HepG2 (cell line): ENCODE measurements around the gene RPEL1. TPM values are rescaled to one million over a fixed set of nuclear protein-coding genes. Genes with fewer than 3 reads are reported as not detected.

ENCODE experiments used
- ARHGAP35 ChIP-seq: sonication (generic); formaldehyde crosslinking; IDR thresholded peaks from 2 replicates; pipeline ENCODE4 v1.9.0; 2022; ENCODE audit warnings: mild to moderate bottlenecking, inconsistent platforms, moderate library complexity, missing genetic modification reagents, borderline replicate concordance
- ELF1 ChIP-seq: sonication (generic); formaldehyde crosslinking; IDR thresholded peaks from 2 replicates; pipeline ENCODE4 v1.4.0; 2020; ENCODE audit warnings: missing genetic modification reagents
- HDAC2 ChIP-seq: sonication (generic); formaldehyde crosslinking; IDR thresholded peaks from 2 replicates; pipeline ENCODE4 v1.4.0; 2020; ENCODE audit warnings: missing genetic modification reagents
- HOXA5 ChIP-seq: sonication (generic); formaldehyde crosslinking; IDR thresholded peaks from 2 replicates; pipeline ENCODE4 v1.4.0; 2020; ENCODE audit warnings: missing genetic modification reagents
- IRF2 ChIP-seq: IDR thresholded peaks from 2 replicates; pipeline ENCODE4 v1.6.1; 2018; ENCODE audit warnings: missing genetic modification reagents, missing compliant biosample characterization
- KDM3A ChIP-seq: IDR thresholded peaks from 2 replicates; pipeline ENCODE4 v1.6.1; 2018; ENCODE audit warnings: low read depth, missing compliant biosample characterization
- MIER2 ChIP-seq: IDR thresholded peaks from 2 replicates; pipeline ENCODE4 v1.6.1; 2016; ENCODE audit warnings: missing biosample characterization, missing genetic modification reagents
- NFIB ChIP-seq: sonication (generic); formaldehyde crosslinking; IDR thresholded peaks from 2 replicates; pipeline ENCODE4 v1.9.0; 2021; ENCODE audit warnings: missing genetic modification reagents, mild to moderate bottlenecking, borderline replicate concordance
- NFKBIZ ChIP-seq: IDR thresholded peaks from 2 replicates; pipeline ENCODE4 v1.6.1; 2018; ENCODE audit warnings: missing genetic modification reagents, missing compliant biosample characterization
- NR2C2 ChIP-seq: sonication (generic); formaldehyde crosslinking; IDR thresholded peaks from 2 replicates; pipeline ENCODE4 v1.4.0; 2020; ENCODE audit warnings: missing genetic modification reagents, mild to moderate bottlenecking, moderate library complexity, borderline replicate concordance
- POGK ChIP-seq: sonication (generic); formaldehyde crosslinking; conservative IDR thresholded peaks from 2 replicates; pipeline ENCODE4 v1.8.0; 2022; ENCODE audit warnings: mild to moderate bottlenecking, moderate library complexity, missing genetic modification reagents
- RAD21 ChIP-seq: fragments of 450-650 bp; formaldehyde crosslinking; IDR thresholded peaks from 2 replicates; pipeline ENCODE4 v1.5.0; 2020; ENCODE audit warnings: mild to moderate bottlenecking
- SAP130 ChIP-seq: IDR thresholded peaks from 2 replicates; pipeline ENCODE4 v1.6.1; 2016; ENCODE audit warnings: low read depth
- SIN3A ChIP-seq: IDR thresholded peaks from 2 replicates; pipeline ENCODE4 v1.6.1; 2011; ENCODE audit warnings: low read depth, mild to moderate bottlenecking, control low read depth, low read length, borderline replicate concordance
- SMC3 ChIP-seq: IDR thresholded peaks from 2 replicates; pipeline ENCODE4 v1.6.1; 2011; ENCODE audit warnings: low read length, improper control_type of control experiment
- TGIF2 ChIP-seq: IDR thresholded peaks from 2 replicates; pipeline ENCODE4 v1.6.1; 2016; ENCODE audit warnings: control low read depth, missing compliant biosample characterization
- XRCC5 ChIP-seq: fragments of 200-400 bp; formaldehyde crosslinking; optimal IDR thresholded peaks from 2 replicates; pipeline ENCODE3; 2017; ENCODE audit warnings: mild to moderate bottlenecking, low read length
- ZBTB33 ChIP-seq: sonication (generic); formaldehyde crosslinking; IDR thresholded peaks from 2 replicates; pipeline ENCODE4 v1.4.0; 2020; ENCODE audit warnings: missing genetic modification reagents
- ZBTB8A ChIP-seq: sonication (generic); formaldehyde crosslinking; IDR thresholded peaks from 2 replicates; pipeline ENCODE4 v1.4.0; 2020; ENCODE audit warnings: mild to moderate bottlenecking, low read depth, missing genetic modification reagents, borderline replicate concordance
- ZFP62 ChIP-seq: sonication (generic); formaldehyde crosslinking; IDR thresholded peaks from 2 replicates; pipeline ENCODE4 v1.4.0; 2020; ENCODE audit warnings: missing genetic modification reagents
- ZNF136 ChIP-seq: sonication (generic); formaldehyde crosslinking; IDR thresholded peaks from 2 replicates; pipeline ENCODE4 v1.8.1; 2022; ENCODE audit warnings: low read depth, mild to moderate bottlenecking, moderate library complexity, missing genetic modification reagents
- ZNF335 ChIP-seq: sonication (generic); formaldehyde crosslinking; IDR thresholded peaks from 2 replicates; pipeline ENCODE4 v1.4.0; 2020; ENCODE audit warnings: missing genetic modification reagents
- ZNF644 ChIP-seq: IDR thresholded peaks from 2 replicates; pipeline ENCODE4 v1.6.1; 2016; ENCODE audit warnings: low read depth
- polyA plus RNA-seq, 8 experiments: library from polyadenylated mRNA; depleted of rRNA in 3 of 8; stranded (reverse) in 7 of 8; unstranded in 1 of 8; fragments of >200 nt; fragmentation: Illumina TruSeq in 4 of 8; extraction: Trizol in 4 of 8; gene quantifications; 2 replicates each; pipeline versions ENCODE4 v1.2.1 to v1.2.3, GENCODE V29; 2011 to 2016; ENCODE audit warnings: low read depth in 4 of 8, missing spikeins in 1 of 8, mixed read lengths in 1 of 8; ENCODE audit not compliant: insufficient read depth in 1 of 8
- total RNA-seq, 5 experiments: library from RNA; depleted of rRNA; stranded (reverse); fragments of >200 nt; fragmentation: Illumina TruSeq; extraction: Trizol; gene quantifications; 2 replicates each; pipeline ENCODE4 v1.2.3, GENCODE V29; 2016; ENCODE audit warnings: low read depth in 1 of 5
- TF ChIP-seq, protein P1 (sequence below): sonication (generic); formaldehyde crosslinking; IDR thresholded peaks from 2 replicates; pipeline ENCODE4 v1.8.0; 2022; ENCODE audit warnings: mild to moderate bottlenecking, missing genetic modification reagents; ENCODE audit not compliant: insufficient replicate concordance

Gene RPEL1
- total and polyA plus RNA-seq, 2 of the 13 experiments (the other 11 are each of a cell fraction or from before 2014, with no cell fraction given): 0.04 to 0.07 TPM

DNA sequence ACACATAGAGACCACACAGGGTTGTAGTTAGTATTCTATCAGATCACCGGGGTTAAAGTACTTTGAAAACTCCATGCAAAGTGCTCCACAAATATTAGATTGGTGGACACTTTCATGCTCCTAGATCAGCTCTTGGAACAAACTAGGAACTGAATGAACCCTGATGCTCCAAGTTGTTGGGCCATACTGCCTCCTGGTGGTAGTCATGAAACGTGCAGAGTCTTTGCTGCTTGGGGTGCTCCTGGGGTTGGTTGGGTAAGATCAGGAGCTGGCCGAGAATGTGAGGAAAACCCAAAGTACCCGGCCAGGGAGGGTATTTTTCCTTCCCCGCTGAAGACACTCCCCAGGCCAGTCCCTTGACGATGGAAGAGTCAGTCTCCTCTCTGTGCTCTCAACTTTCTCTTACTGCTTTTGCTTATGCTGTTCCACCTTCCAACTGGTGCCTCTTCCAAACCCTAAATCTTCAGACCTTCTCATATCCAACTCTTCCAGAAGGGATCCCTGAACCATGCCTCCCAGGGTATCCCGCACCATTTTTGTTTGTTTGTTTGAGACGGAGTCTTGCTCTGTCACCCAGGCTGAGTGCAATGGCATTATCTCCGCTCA, 918 bp upstream of the RPEL1 start (continued):
- TF ChIP-seq MIER2: 0 out of 2 replicates have a peak, but pooled peaks have one; percentile 36
- TF ChIP-seq IRF2: 0 out of 2 replicates have a peak, but pooled peaks have one; percentile 53
- no peak for TF ChIP-seq SIN3A
- no peak for TF ChIP-seq KDM3A (CRISPR knock-in tag)
- peak; percentile 29 for TF ChIP-seq XRCC5
- TF ChIP-seq SAP130 (CRISPR knock-in tag): peak; percentile 23; the same call in 1 of the 2 replicates
- TF ChIP-seq HDAC2: 0 out of 2 replicates have a peak, but pooled peaks have one; percentile 39
- no peak for TF ChIP-seq ZBTB8A (CRISPR knock-in tag)
- TF ChIP-seq NR2C2 (CRISPR knock-in tag): no peak
- TF ChIP-seq SMC3: peak; percentile 97
- TF ChIP-seq ZFP62: no peak
- no peak for TF ChIP-seq POGK
- TF ChIP-seq NFIB (CRISPR knock-in tag): no peak
- no peak for TF ChIP-seq ZNF335 (CRISPR knock-in tag)
- TF ChIP-seq RAD21 (CRISPR knock-in tag): peak; percentile 92
- TF ChIP-seq TGIF2 (CRISPR knock-in tag): no peak
- no peak for TF ChIP-seq HOXA5
- peak; percentile 59; the same call in 1 of the 2 replicates for TF ChIP-seq NFKBIZ (CRISPR knock-in tag)
- TF ChIP-seq ZBTB33 (CRISPR knock-in tag): peak; percentile 6
- TF ChIP-seq, protein P1, sequence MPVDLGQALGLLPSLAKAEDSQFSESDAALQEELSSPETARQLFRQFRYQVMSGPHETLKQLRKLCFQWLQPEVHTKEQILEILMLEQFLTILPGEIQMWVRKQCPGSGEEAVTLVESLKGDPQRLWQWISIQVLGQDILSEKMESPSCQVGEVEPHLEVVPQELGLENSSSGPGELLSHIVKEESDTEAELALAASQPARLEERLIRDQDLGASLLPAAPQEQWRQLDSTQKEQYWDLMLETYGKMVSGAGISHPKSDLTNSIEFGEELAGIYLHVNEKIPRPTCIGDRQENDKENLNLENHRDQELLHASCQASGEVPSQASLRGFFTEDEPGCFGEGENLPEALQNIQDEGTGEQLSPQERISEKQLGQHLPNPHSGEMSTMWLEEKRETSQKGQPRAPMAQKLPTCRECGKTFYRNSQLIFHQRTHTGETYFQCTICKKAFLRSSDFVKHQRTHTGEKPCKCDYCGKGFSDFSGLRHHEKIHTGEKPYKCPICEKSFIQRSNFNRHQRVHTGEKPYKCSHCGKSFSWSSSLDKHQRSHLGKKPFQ (CRISPR knock-in tag): no peak
- TF ChIP-seq ZNF136 (CRISPR knock-in tag): no peak
- no peak for TF ChIP-seq ARHGAP35 (CRISPR knock-in tag)
- no peak for TF ChIP-seq ZNF644
- TF ChIP-seq ELF1: 0 out of 2 replicates have a peak, but pooled peaks have one; percentile 17
